HG03025 (cell line): ENCODE data around the gene PARD3.

Experiments used
- ATAC-seq: cut with Tn5 transposase; IDR thresholded peaks from one replicate; pipeline ENCODE4 v1.9.1; 2021; ENCODE audit warnings: mild to moderate bottlenecking, moderate library complexity; ENCODE audit not compliant: unreplicated experiment, low FRiP score

The PARD3 gene

GRCh38 chr10:34109952-34110702, 705.0 kb downstream of the PARD3 start:
- ATAC-seq, result no peak

- no peak for ATAC-seq
These were observed 705.6 kb downstream of the PARD3 start for GRCh38 chr10:34109495-34109894.

GRCh38 chr10:34107626-34108516, 707.2 kb downstream of the PARD3 start:
- ATAC-seq, result no peak

- ATAC-seq, result no peak
These were observed 708.7 kb downstream of the PARD3 start for GRCh38 chr10:34106356-34106885.

- no peak for ATAC-seq
These were observed 710.1 kb downstream of the PARD3 start for GRCh38 chr10:34104829-34105572.

GRCh38 chr10:34102893-34103506, 712.1 kb downstream of the PARD3 start:
- no peak for ATAC-seq

- no peak for ATAC-seq
These were observed 712.8 kb downstream of the PARD3 start for GRCh38 chr10:34102237-34102673.

GRCh38 chr10:34101001-34101400, 714.1 kb downstream of the PARD3 start:
- no peak for ATAC-seq

GRCh38 chr10:34098821-34099567, 716.1 kb downstream of the PARD3 start:
- no peak for ATAC-seq

GRCh38 chr10:34097682-34098081, 717.4 kb downstream of the PARD3 start:
- no peak for ATAC-seq

GRCh38 chr10:34094961-34095360, 720.1 kb downstream of the PARD3 start:
- ATAC-seq, result no peak

- ATAC-seq, result no peak
These were observed 720.9 kb downstream of the PARD3 start for GRCh38 chr10:34094146-34094696.

GRCh38 chr10:34092891-34093290, 722.2 kb downstream of the PARD3 start:
- no peak for ATAC-seq

- ATAC-seq, result no peak
These were observed 723.4 kb downstream of the PARD3 start for GRCh38 chr10:34091635-34092195.

GRCh38 chr10:34089253-34089652, 725.8 kb downstream of the PARD3 start:
- ATAC-seq, result no peak

- ATAC-seq, result no peak
These were observed 726.8 kb downstream of the PARD3 start for GRCh38 chr10:34088208-34088794.

- ATAC-seq, result no peak
These were observed 728.0 kb downstream of the PARD3 start for GRCh38 chr10:34087095-34087418.

- no peak for ATAC-seq
These were observed 731.5 kb downstream of the PARD3 start for GRCh38 chr10:34083567-34083966.

- ATAC-seq, result no peak
These were observed 733.1 kb downstream of the PARD3 start for GRCh38 chr10:34081948-34082347.
